HepG2 (cell line): ENCODE measurements around the gene EIF4EBP3.

Experiments
- CBX2 ChIP-seq, 2 experiments: fragments of 200-600 bp in 1 of 2; sonication (generic); formaldehyde crosslinking in 1 of 2; IDR thresholded peaks; 2 replicates each; pipeline versions ENCODE4 v1.7.0 to v1.8.1; 2018 to 2022; ENCODE audit warnings: low read depth in 2 of 2, low read length in 1 of 2, mild to moderate bottlenecking in 1 of 2, missing genetic modification reagents in 1 of 2
- RNF2 ChIP-seq: fragments of 450-650 bp; conservative IDR thresholded peaks from 2 replicates; pipeline ENCODE4 v1.6.1; 2016; ENCODE audit warnings: low read depth
- YEATS2 ChIP-seq: sonication (generic); formaldehyde crosslinking; IDR thresholded peaks from 2 replicates; pipeline ENCODE4 v1.4.0; 2020; ENCODE audit warnings: missing genetic modification reagents, borderline replicate concordance
- ZBTB8A ChIP-seq: sonication (generic); formaldehyde crosslinking; IDR thresholded peaks from 2 replicates; pipeline ENCODE4 v1.4.0; 2020; ENCODE audit warnings: mild to moderate bottlenecking, low read depth, missing genetic modification reagents, borderline replicate concordance
- ZNF230 ChIP-seq: sonication (generic); formaldehyde crosslinking; IDR thresholded peaks from 2 replicates; pipeline ENCODE4 v1.4.0; 2020; ENCODE audit warnings: mild to moderate bottlenecking, missing genetic modification reagents
- ZNF713 ChIP-seq: sonication (generic); formaldehyde crosslinking; IDR thresholded peaks from 2 replicates; pipeline ENCODE4 v1.4.0; 2020; ENCODE audit warnings: mild to moderate bottlenecking, missing genetic modification reagents
- ZNF879 ChIP-seq: sonication (generic); formaldehyde crosslinking; IDR thresholded peaks from 2 replicates; pipeline ENCODE4 v1.8.1; 2023; ENCODE audit warnings: missing genetic modification reagents
- TF ChIP-seq, protein P1 (sequence below): sonication (generic); formaldehyde crosslinking; IDR thresholded peaks from 2 replicates; pipeline ENCODE4 v1.5.0; 2020; ENCODE audit warnings: mild to moderate bottlenecking, missing genetic modification reagents, moderate library complexity
- TF ChIP-seq, protein P2 (sequence below): sonication (generic); formaldehyde crosslinking; IDR thresholded peaks from 2 replicates; pipeline ENCODE4 v1.4.0; 2020; ENCODE audit warnings: missing genetic modification reagents; ENCODE audit errors: not compliant biosample characterization
- TF ChIP-seq, protein P3 (sequence below): sonication (generic); formaldehyde crosslinking; IDR thresholded peaks from 2 replicates; pipeline ENCODE4 v1.9.0; 2021; ENCODE audit warnings: missing genetic modification reagents, borderline replicate concordance
- TF ChIP-seq, protein P4 (sequence below), 2 experiments: IDR thresholded peaks; 2 replicates each; pipeline ENCODE4 v1.6.1; 2011 to 2012; ENCODE audit warnings: low read length in 2 of 2, borderline replicate concordance in 1 of 2, low read depth in 1 of 2, mild to moderate bottlenecking in 1 of 2, moderate library complexity in 1 of 2

DNA sequence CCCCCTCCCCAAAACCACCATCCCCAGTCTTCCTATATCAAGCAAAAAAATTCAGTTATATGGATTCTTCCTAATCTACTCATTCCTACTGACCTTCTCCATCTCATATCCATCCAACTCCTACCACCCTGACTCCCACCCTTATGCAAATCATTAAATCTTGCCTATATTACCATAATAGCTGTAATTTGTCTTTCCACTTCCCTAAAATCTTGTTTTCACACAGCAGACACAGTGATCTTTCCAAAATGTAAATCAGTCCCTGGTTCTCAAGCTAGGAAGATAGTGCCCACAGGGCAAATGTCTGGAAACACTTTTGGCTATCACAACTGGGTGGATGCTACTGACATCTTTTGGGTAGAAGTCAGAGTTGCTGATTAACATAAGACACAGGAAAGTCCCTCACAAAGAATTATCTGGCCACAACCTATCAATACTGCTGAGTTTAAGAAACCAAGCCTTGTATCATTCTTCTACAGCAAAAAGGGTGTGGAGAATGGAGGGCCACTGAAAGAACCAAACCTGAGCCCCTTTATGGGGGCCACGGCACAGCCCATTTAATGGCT, 8.4 kb downstream of the EIF4EBP3 start:
- TF ChIP-seq YEATS2 (no peak), CBX2 (IDR thresholded peaks at IDR 0.05; ENCODE audit: low read depth, low read length) (no peak), CBX2 (CRISPR knock-in tag; IDR thresholded peaks at IDR 0.05; ENCODE audit: low read depth) (no peak), ZNF230 (CRISPR knock-in tag) (no peak), ZBTB8A (no peak), ZNF879 (CRISPR knock-in tag) (no peak), ZNF713 (no peak), RNF2 (no peak)
- TF ChIP-seq, protein P1, sequence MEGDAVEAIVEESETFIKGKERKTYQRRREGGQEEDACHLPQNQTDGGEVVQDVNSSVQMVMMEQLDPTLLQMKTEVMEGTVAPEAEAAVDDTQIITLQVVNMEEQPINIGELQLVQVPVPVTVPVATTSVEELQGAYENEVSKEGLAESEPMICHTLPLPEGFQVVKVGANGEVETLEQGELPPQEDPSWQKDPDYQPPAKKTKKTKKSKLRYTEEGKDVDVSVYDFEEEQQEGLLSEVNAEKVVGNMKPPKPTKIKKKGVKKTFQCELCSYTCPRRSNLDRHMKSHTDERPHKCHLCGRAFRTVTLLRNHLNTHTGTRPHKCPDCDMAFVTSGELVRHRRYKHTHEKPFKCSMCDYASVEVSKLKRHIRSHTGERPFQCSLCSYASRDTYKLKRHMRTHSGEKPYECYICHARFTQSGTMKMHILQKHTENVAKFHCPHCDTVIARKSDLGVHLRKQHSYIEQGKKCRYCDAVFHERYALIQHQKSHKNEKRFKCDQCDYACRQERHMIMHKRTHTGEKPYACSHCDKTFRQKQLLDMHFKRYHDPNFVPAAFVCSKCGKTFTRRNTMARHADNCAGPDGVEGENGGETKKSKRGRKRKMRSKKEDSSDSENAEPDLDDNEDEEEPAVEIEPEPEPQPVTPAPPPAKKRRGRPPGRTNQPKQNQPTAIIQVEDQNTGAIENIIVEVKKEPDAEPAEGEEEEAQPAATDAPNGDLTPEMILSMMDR (CRISPR knock-in tag), result no peak
- TF ChIP-seq, protein P2, sequence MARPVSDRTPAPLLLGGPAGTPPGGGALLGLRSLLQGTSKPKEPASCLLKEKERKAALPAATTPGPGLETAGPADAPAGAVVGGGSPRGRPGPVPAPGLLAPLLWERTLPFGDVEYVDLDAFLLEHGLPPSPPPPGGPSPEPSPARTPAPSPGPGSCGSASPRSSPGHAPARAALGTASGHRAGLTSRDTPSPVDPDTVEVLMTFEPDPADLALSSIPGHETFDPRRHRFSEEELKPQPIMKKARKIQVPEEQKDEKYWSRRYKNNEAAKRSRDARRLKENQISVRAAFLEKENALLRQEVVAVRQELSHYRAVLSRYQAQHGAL (CRISPR knock-in tag), result no peak
- TF ChIP-seq, protein P3, sequence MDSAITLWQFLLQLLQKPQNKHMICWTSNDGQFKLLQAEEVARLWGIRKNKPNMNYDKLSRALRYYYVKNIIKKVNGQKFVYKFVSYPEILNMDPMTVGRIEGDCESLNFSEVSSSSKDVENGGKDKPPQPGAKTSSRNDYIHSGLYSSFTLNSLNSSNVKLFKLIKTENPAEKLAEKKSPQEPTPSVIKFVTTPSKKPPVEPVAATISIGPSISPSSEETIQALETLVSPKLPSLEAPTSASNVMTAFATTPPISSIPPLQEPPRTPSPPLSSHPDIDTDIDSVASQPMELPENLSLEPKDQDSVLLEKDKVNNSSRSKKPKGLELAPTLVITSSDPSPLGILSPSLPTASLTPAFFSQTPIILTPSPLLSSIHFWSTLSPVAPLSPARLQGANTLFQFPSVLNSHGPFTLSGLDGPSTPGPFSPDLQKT (CRISPR knock-in tag), result no peak
- TF ChIP-seq, protein P4, sequence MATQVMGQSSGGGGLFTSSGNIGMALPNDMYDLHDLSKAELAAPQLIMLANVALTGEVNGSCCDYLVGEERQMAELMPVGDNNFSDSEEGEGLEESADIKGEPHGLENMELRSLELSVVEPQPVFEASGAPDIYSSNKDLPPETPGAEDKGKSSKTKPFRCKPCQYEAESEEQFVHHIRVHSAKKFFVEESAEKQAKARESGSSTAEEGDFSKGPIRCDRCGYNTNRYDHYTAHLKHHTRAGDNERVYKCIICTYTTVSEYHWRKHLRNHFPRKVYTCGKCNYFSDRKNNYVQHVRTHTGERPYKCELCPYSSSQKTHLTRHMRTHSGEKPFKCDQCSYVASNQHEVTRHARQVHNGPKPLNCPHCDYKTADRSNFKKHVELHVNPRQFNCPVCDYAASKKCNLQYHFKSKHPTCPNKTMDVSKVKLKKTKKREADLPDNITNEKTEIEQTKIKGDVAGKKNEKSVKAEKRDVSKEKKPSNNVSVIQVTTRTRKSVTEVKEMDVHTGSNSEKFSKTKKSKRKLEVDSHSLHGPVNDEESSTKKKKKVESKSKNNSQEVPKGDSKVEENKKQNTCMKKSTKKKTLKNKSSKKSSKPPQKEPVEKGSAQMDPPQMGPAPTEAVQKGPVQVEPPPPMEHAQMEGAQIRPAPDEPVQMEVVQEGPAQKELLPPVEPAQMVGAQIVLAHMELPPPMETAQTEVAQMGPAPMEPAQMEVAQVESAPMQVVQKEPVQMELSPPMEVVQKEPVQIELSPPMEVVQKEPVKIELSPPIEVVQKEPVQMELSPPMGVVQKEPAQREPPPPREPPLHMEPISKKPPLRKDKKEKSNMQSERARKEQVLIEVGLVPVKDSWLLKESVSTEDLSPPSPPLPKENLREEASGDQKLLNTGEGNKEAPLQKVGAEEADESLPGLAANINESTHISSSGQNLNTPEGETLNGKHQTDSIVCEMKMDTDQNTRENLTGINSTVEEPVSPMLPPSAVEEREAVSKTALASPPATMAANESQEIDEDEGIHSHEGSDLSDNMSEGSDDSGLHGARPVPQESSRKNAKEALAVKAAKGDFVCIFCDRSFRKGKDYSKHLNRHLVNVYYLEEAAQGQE (IDR thresholded peaks at IDR 0.05; ENCODE audit: borderline replicate concordance in 1 of 2, low read depth in 1 of 2, low read length in 2 of 2), result no peak
